ENCODE results near the gene CHST8.

DNA sequence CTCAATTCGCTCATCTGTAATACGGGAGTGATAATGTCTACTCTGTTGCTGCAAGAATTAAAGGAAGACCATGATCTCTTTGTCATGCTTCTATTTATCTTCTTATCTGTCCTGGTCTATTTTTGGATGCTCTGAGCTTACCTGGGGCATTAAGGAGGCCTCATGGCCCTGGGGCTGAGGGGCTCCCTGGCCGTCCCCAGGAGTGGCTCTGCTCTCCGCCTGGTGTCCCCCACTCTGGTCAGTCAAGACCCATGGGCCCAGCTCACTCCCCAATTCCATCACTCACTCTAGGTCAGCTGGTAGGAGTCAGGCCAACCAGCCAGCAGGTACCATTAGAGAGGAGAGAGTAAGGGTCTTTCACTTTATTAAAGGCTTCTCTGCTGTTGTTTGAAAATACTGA is 1.1 kb upstream of the CHST8 start:
- TF ChIP-seq, protein P1, sequence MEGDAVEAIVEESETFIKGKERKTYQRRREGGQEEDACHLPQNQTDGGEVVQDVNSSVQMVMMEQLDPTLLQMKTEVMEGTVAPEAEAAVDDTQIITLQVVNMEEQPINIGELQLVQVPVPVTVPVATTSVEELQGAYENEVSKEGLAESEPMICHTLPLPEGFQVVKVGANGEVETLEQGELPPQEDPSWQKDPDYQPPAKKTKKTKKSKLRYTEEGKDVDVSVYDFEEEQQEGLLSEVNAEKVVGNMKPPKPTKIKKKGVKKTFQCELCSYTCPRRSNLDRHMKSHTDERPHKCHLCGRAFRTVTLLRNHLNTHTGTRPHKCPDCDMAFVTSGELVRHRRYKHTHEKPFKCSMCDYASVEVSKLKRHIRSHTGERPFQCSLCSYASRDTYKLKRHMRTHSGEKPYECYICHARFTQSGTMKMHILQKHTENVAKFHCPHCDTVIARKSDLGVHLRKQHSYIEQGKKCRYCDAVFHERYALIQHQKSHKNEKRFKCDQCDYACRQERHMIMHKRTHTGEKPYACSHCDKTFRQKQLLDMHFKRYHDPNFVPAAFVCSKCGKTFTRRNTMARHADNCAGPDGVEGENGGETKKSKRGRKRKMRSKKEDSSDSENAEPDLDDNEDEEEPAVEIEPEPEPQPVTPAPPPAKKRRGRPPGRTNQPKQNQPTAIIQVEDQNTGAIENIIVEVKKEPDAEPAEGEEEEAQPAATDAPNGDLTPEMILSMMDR (IDR thresholded peaks at IDR 0.05): no peak
- no peak for TF ChIP-seq EP300 (IDR thresholded peaks at IDR 0.05)
- no peak for TF ChIP-seq POLR2AphosphoS5 (IDR thresholded peaks at IDR 0.05)
- no peak for TF ChIP-seq POLR2A (IDR thresholded peaks at IDR 0.05)
